VCaP (cell line): Measurements from ENCODE around the gene DDRGK1.
A peak's percentile ranks its signal among the peaks of the same experiment; 100 is the strongest.

Experiments used
- H3K27ac ChIP-seq: fragments of 450-650 bp; 2 replicates; pipeline ENCODE4 v1.5.1; 2017
- CTCF ChIP-seq: fragments of 450-650 bp; conservative IDR thresholded peaks from 2 replicates; pipeline ENCODE4 v1.5.1; 2017; ENCODE audit warnings: mild to moderate bottlenecking, moderate library complexity

The DDRGK1 gene

DNA sequence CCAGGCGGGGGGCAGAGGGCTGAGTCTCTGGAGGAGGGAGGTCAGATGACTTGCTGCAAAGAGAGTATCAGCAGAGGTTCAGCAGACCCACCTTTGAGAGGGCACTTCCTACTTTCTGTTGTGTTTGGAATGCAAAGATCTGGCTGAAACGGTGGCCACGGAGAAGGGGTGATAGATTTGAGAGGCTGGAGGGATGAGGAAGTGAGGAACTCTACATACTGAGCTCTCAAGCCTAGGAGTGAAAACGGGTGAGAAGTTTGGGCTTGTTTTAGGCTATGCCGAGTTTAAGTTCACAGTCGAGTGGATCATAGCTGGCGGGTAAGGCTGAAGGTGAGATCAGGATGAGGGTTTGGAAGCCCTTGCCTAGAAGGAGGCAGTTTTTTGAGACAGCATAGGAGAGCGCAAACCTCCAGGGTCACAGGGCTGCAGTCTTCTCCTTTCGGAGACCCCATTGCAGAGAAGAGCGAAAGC, 4.3 kb upstream of the DDRGK1 start:
- no peak for TF ChIP-seq CTCF
- H3K27ac ChIP-seq: peak overlapping the region; percentile 89

GRCh38 chr20:3203315-3204123, 963 bp downstream of the DDRGK1 start:
- peak overlapping the region; percentile 95 for H3K27ac ChIP-seq
- TF ChIP-seq CTCF: no peak

DNA sequence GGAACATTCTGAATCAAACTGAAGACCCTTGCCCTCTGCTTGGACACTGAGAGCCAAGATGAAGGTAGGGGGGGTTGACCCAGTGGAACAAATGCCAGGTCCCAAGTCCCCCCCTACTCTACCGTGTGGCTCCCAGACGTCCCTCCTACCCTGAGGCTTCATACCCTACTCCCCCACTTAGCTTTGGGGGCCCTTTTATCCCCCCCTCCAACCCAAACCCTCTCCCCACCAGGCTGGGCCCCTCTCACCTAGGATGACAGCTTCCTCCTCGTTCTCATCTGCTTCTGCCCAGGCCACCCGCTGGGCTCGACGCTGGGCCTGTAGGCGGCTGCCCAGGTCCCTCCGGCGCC, 1.5 kb downstream of the DDRGK1 start:
- TF ChIP-seq CTCF: no peak

GRCh38 chr20:3199976-3200755, 4.3 kb downstream of the DDRGK1 start:
- H3K27ac ChIP-seq: no peak overlapping the region
- TF ChIP-seq CTCF: no peak

More for the DNA sequence above, 1.5 kb downstream of the DDRGK1 start:
- peak overlapping the region; percentile 95 for H3K27ac ChIP-seq

- no peak overlapping the region for H3K27ac ChIP-seq
- no peak for TF ChIP-seq CTCF
Measured at GRCh38 chr20:3199206-3199605, 5.3 kb downstream of the DDRGK1 start.

DNA sequence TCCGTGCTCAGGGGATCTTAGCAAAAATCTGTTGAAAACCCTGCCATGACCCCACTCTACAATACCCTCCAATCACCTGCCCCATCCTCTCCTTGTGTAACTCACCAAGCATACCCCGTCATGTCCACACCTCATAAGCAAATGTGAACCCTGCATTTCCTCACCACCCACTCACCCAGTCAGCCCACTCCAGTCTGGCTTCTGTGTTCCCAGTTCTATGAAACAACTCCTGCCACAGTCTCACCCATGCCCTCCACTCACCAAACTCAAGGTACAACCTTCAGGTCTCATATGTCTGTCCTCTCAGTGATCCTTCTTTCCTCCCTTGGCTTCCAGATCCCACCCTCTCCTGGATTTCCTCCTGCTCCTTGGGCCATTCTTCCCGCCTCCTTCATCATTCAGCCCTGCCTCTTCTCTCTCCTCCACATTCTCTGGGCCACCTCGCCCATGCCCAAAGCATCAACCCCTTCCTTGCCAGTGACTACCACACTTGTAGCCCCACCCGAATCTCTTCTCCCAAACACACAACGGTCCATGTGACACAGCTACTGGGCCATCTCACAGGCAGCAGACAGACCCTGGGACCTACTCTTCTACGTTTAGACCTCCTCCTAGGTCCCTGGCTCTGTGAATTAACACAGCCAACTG, 8.8 kb downstream of the DDRGK1 start:
- TF ChIP-seq CTCF: no peak
- H3K27ac ChIP-seq: no peak overlapping the region
